HEK293 (cell line): Measurements from ENCODE around the gene OPA1.

ENCODE experiments used
- GLI2 ChIP-seq: fragments of 450-650 bp; formaldehyde crosslinking; IDR thresholded peaks from 2 replicates; pipeline ENCODE4; 2017; ENCODE audit warnings: missing biosample characterization, missing genetic modification characterization, low read depth, borderline replicate concordance
- SALL2 ChIP-seq: fragments of 450-650 bp; formaldehyde crosslinking; IDR thresholded peaks from 2 replicates; pipeline ENCODE4 v1.5.0; 2017; ENCODE audit warnings: missing biosample characterization, mild to moderate bottlenecking, missing genetic modification characterization, borderline replicate concordance
- SETDB1 ChIP-seq: IDR thresholded peaks from one replicate; pipeline ENCODE4 v1.6.1; 2017; ENCODE audit warnings: mild to moderate bottlenecking, low read length, moderate library complexity, mixed read lengths; ENCODE audit not compliant: insufficient read length
- YY1 ChIP-seq: fragments of 450-650 bp; formaldehyde crosslinking; IDR thresholded peaks from 2 replicates; pipeline ENCODE4 v1.5.1; 2018; ENCODE audit warnings: missing biosample characterization, missing genetic modification characterization
- ZNF221 ChIP-seq: fragments of 450-650 bp; formaldehyde crosslinking; IDR thresholded peaks from 2 replicates; pipeline ENCODE4 v1.5.1; 2017; ENCODE audit warnings: missing biosample characterization, missing genetic modification characterization, borderline replicate concordance
- ZNF777 ChIP-seq: fragments of 450-650 bp; formaldehyde crosslinking; IDR thresholded peaks from 2 replicates; pipeline ENCODE4 v1.5.1; 2017; ENCODE audit warnings: missing biosample characterization, missing genetic modification characterization, borderline replicate concordance
- TF ChIP-seq, protein P1 (sequence below): fragments of 450-650 bp; formaldehyde crosslinking; IDR thresholded peaks from 2 replicates; pipeline ENCODE4 v1.5.1; 2016; ENCODE audit warnings: missing biosample characterization, missing genetic modification characterization
- TF ChIP-seq, protein P2 (sequence below): fragments of 450-650 bp; formaldehyde crosslinking; IDR thresholded peaks from 2 replicates; pipeline ENCODE4 v1.5.1; 2016; ENCODE audit warnings: missing biosample characterization, missing genetic modification characterization
- TF ChIP-seq, protein P3 (sequence below): fragments of 450-650 bp; formaldehyde crosslinking; IDR thresholded peaks from 2 replicates; pipeline ENCODE4 v1.5.1; 2016; ENCODE audit warnings: missing biosample characterization, missing genetic modification characterization
- TF ChIP-seq, protein P4 (sequence below): fragments of 450-650 bp; formaldehyde crosslinking; IDR thresholded peaks from 2 replicates; pipeline ENCODE4 v1.5.1; 2016; ENCODE audit warnings: missing biosample characterization, missing genetic modification characterization

DNA sequence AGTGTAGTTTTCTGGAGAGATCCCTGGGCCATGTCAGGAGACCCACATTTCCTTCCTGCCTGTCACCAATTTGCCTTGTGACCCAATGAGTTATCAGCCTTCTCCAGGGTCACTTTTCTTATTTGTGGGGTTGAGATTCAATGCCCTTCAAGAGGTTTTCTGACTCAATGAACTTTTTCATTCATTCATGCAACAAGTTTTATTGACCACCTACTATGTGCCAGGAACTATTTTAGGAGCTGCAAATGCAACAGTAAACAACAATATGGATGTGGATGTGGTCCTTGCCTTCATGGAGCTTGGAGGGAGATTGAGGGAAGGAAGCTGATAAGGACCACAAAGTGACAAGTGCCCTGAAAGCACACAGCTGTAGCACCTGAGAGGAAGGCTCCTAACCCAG lies 142.8 kb downstream of the OPA1 start:
- TF ChIP-seq, protein P1, sequence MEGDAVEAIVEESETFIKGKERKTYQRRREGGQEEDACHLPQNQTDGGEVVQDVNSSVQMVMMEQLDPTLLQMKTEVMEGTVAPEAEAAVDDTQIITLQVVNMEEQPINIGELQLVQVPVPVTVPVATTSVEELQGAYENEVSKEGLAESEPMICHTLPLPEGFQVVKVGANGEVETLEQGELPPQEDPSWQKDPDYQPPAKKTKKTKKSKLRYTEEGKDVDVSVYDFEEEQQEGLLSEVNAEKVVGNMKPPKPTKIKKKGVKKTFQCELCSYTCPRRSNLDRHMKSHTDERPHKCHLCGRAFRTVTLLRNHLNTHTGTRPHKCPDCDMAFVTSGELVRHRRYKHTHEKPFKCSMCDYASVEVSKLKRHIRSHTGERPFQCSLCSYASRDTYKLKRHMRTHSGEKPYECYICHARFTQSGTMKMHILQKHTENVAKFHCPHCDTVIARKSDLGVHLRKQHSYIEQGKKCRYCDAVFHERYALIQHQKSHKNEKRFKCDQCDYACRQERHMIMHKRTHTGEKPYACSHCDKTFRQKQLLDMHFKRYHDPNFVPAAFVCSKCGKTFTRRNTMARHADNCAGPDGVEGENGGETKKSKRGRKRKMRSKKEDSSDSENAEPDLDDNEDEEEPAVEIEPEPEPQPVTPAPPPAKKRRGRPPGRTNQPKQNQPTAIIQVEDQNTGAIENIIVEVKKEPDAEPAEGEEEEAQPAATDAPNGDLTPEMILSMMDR (tag by site-specific recombination) = no peak
- TF ChIP-seq GLI2 (tag by site-specific recombination) (no peak), YY1 (no peak), ZNF777 (tag by site-specific recombination) (no peak), SETDB1 (no peak), SALL2 (no peak), ZNF221 (tag by site-specific recombination) (no peak)
- TF ChIP-seq, protein P2, sequence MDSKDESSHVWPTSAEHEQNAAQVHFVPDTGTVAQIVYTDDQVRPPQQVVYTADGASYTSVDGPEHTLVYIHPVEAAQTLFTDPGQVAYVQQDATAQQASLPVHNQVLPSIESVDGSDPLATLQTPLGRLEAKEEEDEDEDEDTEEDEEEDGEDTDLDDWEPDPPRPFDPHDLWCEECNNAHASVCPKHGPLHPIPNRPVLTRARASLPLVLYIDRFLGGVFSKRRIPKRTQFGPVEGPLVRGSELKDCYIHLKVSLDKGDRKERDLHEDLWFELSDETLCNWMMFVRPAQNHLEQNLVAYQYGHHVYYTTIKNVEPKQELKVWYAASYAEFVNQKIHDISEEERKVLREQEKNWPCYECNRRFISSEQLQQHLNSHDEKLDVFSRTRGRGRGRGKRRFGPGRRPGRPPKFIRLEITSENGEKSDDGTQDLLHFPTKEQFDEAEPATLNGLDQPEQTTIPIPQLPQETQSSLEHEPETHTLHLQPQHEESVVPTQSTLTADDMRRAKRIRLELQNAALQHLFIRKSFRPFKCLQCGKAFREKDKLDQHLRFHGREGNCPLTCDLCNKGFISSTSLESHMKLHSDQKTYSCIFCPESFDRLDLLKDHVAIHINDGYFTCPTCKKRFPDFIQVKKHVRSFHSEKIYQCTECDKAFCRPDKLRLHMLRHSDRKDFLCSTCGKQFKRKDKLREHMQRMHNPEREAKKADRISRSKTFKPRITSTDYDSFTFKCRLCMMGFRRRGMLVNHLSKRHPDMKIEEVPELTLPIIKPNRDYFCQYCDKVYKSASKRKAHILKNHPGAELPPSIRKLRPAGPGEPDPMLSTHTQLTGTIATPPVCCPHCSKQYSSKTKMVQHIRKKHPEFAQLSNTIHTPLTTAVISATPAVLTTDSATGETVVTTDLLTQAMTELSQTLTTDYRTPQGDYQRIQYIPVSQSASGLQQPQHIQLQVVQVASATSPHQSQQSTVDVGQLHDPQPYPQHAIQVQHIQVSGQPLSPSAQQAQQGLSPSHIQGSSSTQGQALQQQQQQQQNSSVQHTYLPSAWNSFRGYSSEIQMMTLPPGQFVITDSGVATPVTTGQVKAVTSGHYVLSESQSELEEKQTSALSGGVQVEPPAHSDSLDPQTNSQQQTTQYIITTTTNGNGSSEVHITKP (tag by site-specific recombination) = no peak
- TF ChIP-seq, protein P3, sequence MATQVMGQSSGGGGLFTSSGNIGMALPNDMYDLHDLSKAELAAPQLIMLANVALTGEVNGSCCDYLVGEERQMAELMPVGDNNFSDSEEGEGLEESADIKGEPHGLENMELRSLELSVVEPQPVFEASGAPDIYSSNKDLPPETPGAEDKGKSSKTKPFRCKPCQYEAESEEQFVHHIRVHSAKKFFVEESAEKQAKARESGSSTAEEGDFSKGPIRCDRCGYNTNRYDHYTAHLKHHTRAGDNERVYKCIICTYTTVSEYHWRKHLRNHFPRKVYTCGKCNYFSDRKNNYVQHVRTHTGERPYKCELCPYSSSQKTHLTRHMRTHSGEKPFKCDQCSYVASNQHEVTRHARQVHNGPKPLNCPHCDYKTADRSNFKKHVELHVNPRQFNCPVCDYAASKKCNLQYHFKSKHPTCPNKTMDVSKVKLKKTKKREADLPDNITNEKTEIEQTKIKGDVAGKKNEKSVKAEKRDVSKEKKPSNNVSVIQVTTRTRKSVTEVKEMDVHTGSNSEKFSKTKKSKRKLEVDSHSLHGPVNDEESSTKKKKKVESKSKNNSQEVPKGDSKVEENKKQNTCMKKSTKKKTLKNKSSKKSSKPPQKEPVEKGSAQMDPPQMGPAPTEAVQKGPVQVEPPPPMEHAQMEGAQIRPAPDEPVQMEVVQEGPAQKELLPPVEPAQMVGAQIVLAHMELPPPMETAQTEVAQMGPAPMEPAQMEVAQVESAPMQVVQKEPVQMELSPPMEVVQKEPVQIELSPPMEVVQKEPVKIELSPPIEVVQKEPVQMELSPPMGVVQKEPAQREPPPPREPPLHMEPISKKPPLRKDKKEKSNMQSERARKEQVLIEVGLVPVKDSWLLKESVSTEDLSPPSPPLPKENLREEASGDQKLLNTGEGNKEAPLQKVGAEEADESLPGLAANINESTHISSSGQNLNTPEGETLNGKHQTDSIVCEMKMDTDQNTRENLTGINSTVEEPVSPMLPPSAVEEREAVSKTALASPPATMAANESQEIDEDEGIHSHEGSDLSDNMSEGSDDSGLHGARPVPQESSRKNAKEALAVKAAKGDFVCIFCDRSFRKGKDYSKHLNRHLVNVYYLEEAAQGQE (tag by site-specific recombination) = no peak
- TF ChIP-seq, protein P4, sequence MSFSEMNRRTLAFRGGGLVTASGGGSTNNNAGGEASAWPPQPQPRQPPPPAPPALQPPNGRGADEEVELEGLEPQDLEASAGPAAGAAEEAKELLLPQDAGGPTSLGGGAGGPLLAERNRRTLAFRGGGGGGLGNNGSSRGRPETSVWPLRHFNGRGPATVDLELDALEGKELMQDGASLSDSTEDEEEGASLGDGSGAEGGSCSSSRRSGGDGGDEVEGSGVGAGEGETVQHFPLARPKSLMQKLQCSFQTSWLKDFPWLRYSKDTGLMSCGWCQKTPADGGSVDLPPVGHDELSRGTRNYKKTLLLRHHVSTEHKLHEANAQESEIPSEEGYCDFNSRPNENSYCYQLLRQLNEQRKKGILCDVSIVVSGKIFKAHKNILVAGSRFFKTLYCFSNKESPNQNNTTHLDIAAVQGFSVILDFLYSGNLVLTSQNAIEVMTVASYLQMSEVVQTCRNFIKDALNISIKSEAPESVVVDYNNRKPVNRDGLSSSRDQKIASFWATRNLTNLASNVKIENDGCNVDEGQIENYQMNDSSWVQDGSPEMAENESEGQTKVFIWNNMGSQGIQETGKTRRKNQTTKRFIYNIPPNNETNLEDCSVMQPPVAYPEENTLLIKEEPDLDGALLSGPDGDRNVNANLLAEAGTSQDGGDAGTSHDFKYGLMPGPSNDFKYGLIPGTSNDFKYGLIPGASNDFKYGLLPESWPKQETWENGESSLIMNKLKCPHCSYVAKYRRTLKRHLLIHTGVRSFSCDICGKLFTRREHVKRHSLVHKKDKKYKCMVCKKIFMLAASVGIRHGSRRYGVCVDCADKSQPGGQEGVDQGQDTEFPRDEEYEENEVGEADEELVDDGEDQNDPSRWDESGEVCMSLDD (tag by site-specific recombination) = no peak
